DND-41 (cell line): Measurements from ENCODE around the gene NOS1AP.

Experiments used
- ATAC-seq: fragments of 200-7000 bp; cut with Tn5 transposase; 3 replicates; pipeline ENCODE4 v1.9.1; 2021; ENCODE audit warnings: low read depth; ENCODE audit not compliant: insufficient read depth
- DNase-seq: peaks from one replicate; pipeline ENCODE4 v3.0.0-alpha.2; 2020
- H2AFZ ChIP-seq: 2 replicates; pipeline ENCODE4 v1.6.0; 2012; ENCODE audit warnings: low read depth, low read length
- H3K27ac ChIP-seq: 2 replicates; pipeline ENCODE4 v1.5.1; 2012; ENCODE audit warnings: low read length, inconsistent platforms
- H3K27me3 ChIP-seq: fragments of 200-600 bp; sonication (generic); 2 replicates; pipeline ENCODE4 v1.6.0; 2012; ENCODE audit warnings: low read length, mild to moderate bottlenecking, inconsistent platforms; ENCODE audit not compliant: insufficient read depth, poor library complexity
- H3K36me3 ChIP-seq: 2 replicates; pipeline ENCODE4 v1.5.1; 2012; ENCODE audit warnings: low read length, inconsistent platforms; ENCODE audit not compliant: insufficient read depth
- H3K4me1 ChIP-seq: 2 replicates; pipeline ENCODE4 v1.5.1; 2012; ENCODE audit warnings: mild to moderate bottlenecking, low read length; ENCODE audit not compliant: insufficient read depth
- H3K4me2 ChIP-seq: 2 replicates; pipeline ENCODE4 v1.6.0; 2012; ENCODE audit warnings: mild to moderate bottlenecking, moderate library complexity, low read length, inconsistent platforms; ENCODE audit not compliant: insufficient read depth
- H3K4me3 ChIP-seq, 2 experiments: fragments of 200-600 bp in 1 of 2; shearing (Covaris generic) in 1 of 2; 2 replicates each; pipeline ENCODE4 v1.5.1; 2012 to 2016; ENCODE audit warnings: inconsistent platforms in 2 of 2, low read length in 2 of 2, mild to moderate bottlenecking in 2 of 2, low read depth in 1 of 2, moderate library complexity in 1 of 2
- H3K79me2 ChIP-seq: 2 replicates; pipeline ENCODE4 v1.6.0; 2012; ENCODE audit warnings: low read length, inconsistent platforms; ENCODE audit not compliant: insufficient read depth
- H3K9ac ChIP-seq: 2 replicates; pipeline ENCODE4 v1.6.0; 2012; ENCODE audit warnings: low read depth, mild to moderate bottlenecking, inconsistent platforms, low read length, moderate library complexity
- H3K9me3 ChIP-seq: 2 replicates; pipeline ENCODE4 v1.5.1; 2012; ENCODE audit warnings: low read length, moderate library complexity, mild to moderate bottlenecking, inconsistent platforms; ENCODE audit not compliant: insufficient read depth, severe bottlenecking
- H4K20me1 ChIP-seq: 2 replicates; pipeline ENCODE4 v1.6.0; 2012; ENCODE audit warnings: low read length; ENCODE audit not compliant: insufficient read depth
- EZH2 ChIP-seq: IDR thresholded peaks from 3 replicates; pipeline ENCODE4 v1.6.1; 2012; ENCODE audit warnings: borderline replicate concordance, low read depth, mild to moderate bottlenecking, moderate library complexity, low read length, inconsistent platforms; ENCODE audit not compliant: severe bottlenecking
- TF ChIP-seq, protein P1 (sequence below): IDR thresholded peaks from 2 replicates; pipeline ENCODE4 v1.5.1; 2012; ENCODE audit warnings: borderline replicate concordance, low read length, moderate library complexity, mild to moderate bottlenecking; ENCODE audit not compliant: poor library complexity, severe bottlenecking; ENCODE audit errors: extremely low read depth

NOS1AP gene

GRCh38 chr1:162056043-162056442 lies 13.4 kb upstream of the NOS1AP start:
- DNase-seq = peak; percentile 45
- Histone ChIP-seq H3K4me1 (no peaks in the 10 kb centered on the region), H3K27ac (no peak overlapping the region), H3K79me2 (no peaks in the 10 kb centered on the region), H3K4me2 (no peak overlapping the region), H3K4me3 (no peak overlapping the region), H3K9ac (no peak overlapping the region), H2AFZ (no peak overlapping the region), H3K9me3 (no peaks in the 10 kb centered on the region), H3K36me3 (no peaks in the 10 kb centered on the region), H4K20me1 (no peaks in the 10 kb centered on the region), H3K27me3 (peaks cover 3% of the 10 kb centered on the region)
- TF ChIP-seq EZH2 = no peak
- TF ChIP-seq, protein P1, sequence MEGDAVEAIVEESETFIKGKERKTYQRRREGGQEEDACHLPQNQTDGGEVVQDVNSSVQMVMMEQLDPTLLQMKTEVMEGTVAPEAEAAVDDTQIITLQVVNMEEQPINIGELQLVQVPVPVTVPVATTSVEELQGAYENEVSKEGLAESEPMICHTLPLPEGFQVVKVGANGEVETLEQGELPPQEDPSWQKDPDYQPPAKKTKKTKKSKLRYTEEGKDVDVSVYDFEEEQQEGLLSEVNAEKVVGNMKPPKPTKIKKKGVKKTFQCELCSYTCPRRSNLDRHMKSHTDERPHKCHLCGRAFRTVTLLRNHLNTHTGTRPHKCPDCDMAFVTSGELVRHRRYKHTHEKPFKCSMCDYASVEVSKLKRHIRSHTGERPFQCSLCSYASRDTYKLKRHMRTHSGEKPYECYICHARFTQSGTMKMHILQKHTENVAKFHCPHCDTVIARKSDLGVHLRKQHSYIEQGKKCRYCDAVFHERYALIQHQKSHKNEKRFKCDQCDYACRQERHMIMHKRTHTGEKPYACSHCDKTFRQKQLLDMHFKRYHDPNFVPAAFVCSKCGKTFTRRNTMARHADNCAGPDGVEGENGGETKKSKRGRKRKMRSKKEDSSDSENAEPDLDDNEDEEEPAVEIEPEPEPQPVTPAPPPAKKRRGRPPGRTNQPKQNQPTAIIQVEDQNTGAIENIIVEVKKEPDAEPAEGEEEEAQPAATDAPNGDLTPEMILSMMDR = peak; percentile 84
- peak; percentile 76 for ATAC-seq

- no peak overlapping the region for H3K9ac ChIP-seq
- no peaks in the 10 kb centered on the region for H3K4me1 ChIP-seq
- no peak overlapping the region for H3K4me3 ChIP-seq
- H3K27ac ChIP-seq = no peak overlapping the region
- no peaks in the 10 kb centered on the region for H3K9me3 ChIP-seq
- H3K79me2 ChIP-seq = no peaks in the 10 kb centered on the region
- TF ChIP-seq EZH2 = no peak
- TF ChIP-seq, protein P1 = no peak
- no peaks in the 10 kb centered on the region for H4K20me1 ChIP-seq
- DNase-seq (no peak), ATAC-seq (no peak)
- no peak overlapping the region for H2AFZ ChIP-seq
- H3K27me3 ChIP-seq = peaks cover 3% of the 10 kb centered on the region
- no peak overlapping the region for H3K4me2 ChIP-seq
- no peaks in the 10 kb centered on the region for H3K36me3 ChIP-seq
These were observed 12.9 kb upstream of the NOS1AP start for GRCh38 chr1:162056579-162056978.

- ATAC-seq (no peak), DNase-seq (no peak)
- Histone ChIP-seq H3K9me3 (no peaks in the 10 kb centered on the region), H3K4me2 (no peak overlapping the region), H3K9ac (no peak overlapping the region), H3K4me1 (no peaks in the 10 kb centered on the region), H3K79me2 (no peaks in the 10 kb centered on the region), H3K4me3 (no peak overlapping the region), H2AFZ (no peak overlapping the region), H3K27ac (no peak overlapping the region), H3K27me3 (no peaks in the 10 kb centered on the region), H3K36me3 (no peaks in the 10 kb centered on the region), H4K20me1 (no peaks in the 10 kb centered on the region)
- TF ChIP-seq EZH2 = no peak
- TF ChIP-seq, protein P1 = no peak
These were observed 9.8 kb upstream of the NOS1AP start for GRCh38 chr1:162059721-162060120.

DNA sequence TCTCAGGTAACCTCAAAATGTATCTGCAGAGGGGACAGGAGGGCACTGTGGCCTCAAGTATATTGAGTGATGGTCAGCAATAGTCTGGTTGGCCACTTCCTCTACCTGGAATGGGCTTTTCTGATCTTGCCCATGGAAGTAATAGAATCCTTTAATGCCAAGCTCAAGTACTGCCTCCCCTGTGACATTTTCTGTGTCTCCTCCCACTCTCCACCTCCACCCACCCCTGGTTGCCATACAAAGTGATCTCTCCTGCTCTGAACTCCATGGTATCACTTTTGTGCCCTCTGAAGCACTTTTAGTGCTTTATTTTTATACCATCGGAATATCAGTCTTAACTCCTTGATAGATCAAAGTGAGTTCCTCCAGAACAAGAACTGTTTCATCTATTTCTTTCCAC lies 9.2 kb upstream of the NOS1AP start:
- DNase-seq (no peak), ATAC-seq (no peak)
- Histone ChIP-seq H3K27me3 (no peaks in the 10 kb centered on the region), H3K4me3 (no peak overlapping the region), H3K4me2 (no peak overlapping the region), H3K27ac (no peak overlapping the region), H3K36me3 (no peaks in the 10 kb centered on the region), H3K9ac (no peak overlapping the region), H2AFZ (no peak overlapping the region), H3K4me1 (no peaks in the 10 kb centered on the region), H3K79me2 (no peaks in the 10 kb centered on the region), H3K9me3 (no peaks in the 10 kb centered on the region), H4K20me1 (no peaks in the 10 kb centered on the region)
- TF ChIP-seq, protein P1 = no peak
- no peak for TF ChIP-seq EZH2
